Mesenchymal stem cell (in vitro differentiated cells and primary cell): ENCODE measurements around the gene SKA2.
A peak's percentile ranks its signal among the peaks of the same experiment; 100 is the strongest.

Experiments used
- DNase-seq: peaks from one replicate; pipeline ENCODE4 v3.0.0-alpha.2; 2013
- H2AFZ ChIP-seq: one replicate; pipeline ENCODE4 v1.6.1; 2013; ENCODE audit warnings: low read depth, mild to moderate bottlenecking, control low read depth, inconsistent platforms, low read length, moderate library complexity
- H2AK5ac ChIP-seq: 2 replicates; pipeline ENCODE4 v1.6.1; 2013; ENCODE audit warnings: low read length, moderate library complexity, mild to moderate bottlenecking, inconsistent platforms; ENCODE audit not compliant: severe bottlenecking
- H2BK120ac ChIP-seq: one replicate; pipeline ENCODE4 v1.6.1; 2013; ENCODE audit warnings: low read depth, mild to moderate bottlenecking, inconsistent platforms, low read length, moderate library complexity
- H2BK12ac ChIP-seq, 2 experiments: one replicate each; pipeline ENCODE4 v1.6.1; 2013; ENCODE audit warnings: inconsistent platforms in 2 of 2, low read length in 2 of 2, mild to moderate bottlenecking in 2 of 2, moderate library complexity in 2 of 2, control low read depth in 1 of 2
- H2BK15ac ChIP-seq: one replicate; pipeline ENCODE4 v1.6.1; 2013; ENCODE audit warnings: mild to moderate bottlenecking, low read depth, inconsistent platforms; ENCODE audit not compliant: poor library complexity, severe bottlenecking
- H2BK5ac ChIP-seq: 2 replicates; pipeline ENCODE4 v1.6.1; 2013; ENCODE audit warnings: low read depth, mild to moderate bottlenecking, low read length, control low read depth, inconsistent platforms; ENCODE audit not compliant: poor library complexity, severe bottlenecking
- H3K14ac ChIP-seq, 2 experiments: one replicate each; pipeline ENCODE4 v1.6.1; 2013; ENCODE audit warnings: inconsistent platforms in 2 of 2, low read length in 2 of 2, control low read depth in 1 of 2, mild to moderate bottlenecking in 1 of 2, moderate library complexity in 1 of 2
- H3K18ac ChIP-seq, 2 experiments: one replicate each; pipeline ENCODE4 v1.6.1; 2013; ENCODE audit warnings: inconsistent platforms in 2 of 2, low read length in 2 of 2, control low read depth in 1 of 2, low read depth in 1 of 2, mild to moderate bottlenecking in 1 of 2
- H3K23ac ChIP-seq, 2 experiments: one replicate each; pipeline ENCODE4 v1.6.1; 2013; ENCODE audit warnings: inconsistent platforms in 2 of 2, low read length in 2 of 2, mild to moderate bottlenecking in 2 of 2, moderate library complexity in 2 of 2, control low read depth in 1 of 2
- H3K27ac ChIP-seq: 2 replicates; pipeline ENCODE4 v1.5.1; 2013; ENCODE audit warnings: mild to moderate bottlenecking, moderate library complexity, low read length, control low read depth, inconsistent platforms; ENCODE audit not compliant: poor library complexity, severe bottlenecking
- H3K27me3 ChIP-seq, 2 experiments: 2 replicates each; pipeline versions ENCODE4 v1.6.1 to v1.7.0; 2013; ENCODE audit warnings: low read length in 2 of 2, mild to moderate bottlenecking in 2 of 2, moderate library complexity in 2 of 2, control low read depth in 1 of 2, inconsistent platforms in 1 of 2; ENCODE audit not compliant: control insufficient read depth in 1 of 2, insufficient read depth in 1 of 2
- H3K36me3 ChIP-seq, 2 experiments: 2 replicates each; pipeline versions ENCODE4 v1.6.1 to v1.7.0; 2013; ENCODE audit warnings: low read length in 2 of 2, control low read depth in 1 of 2, inconsistent platforms in 1 of 2, low read depth in 1 of 2, mild to moderate bottlenecking in 1 of 2; ENCODE audit not compliant: insufficient read depth in 2 of 2, control insufficient read depth in 1 of 2
- H3K4ac ChIP-seq, 2 experiments: one replicate each; pipeline ENCODE4 v1.6.1; 2013; ENCODE audit warnings: inconsistent platforms in 2 of 2, low read length in 2 of 2, mild to moderate bottlenecking in 2 of 2, moderate library complexity in 2 of 2, control low read depth in 1 of 2, low read depth in 1 of 2
- H3K4me1 ChIP-seq: 2 replicates; pipeline ENCODE4 v1.6.1; 2013; ENCODE audit warnings: low read depth, low read length, control low read depth; ENCODE audit not compliant: control insufficient read depth, insufficient read depth
- H3K4me2 ChIP-seq: 2 replicates; pipeline ENCODE4 v1.6.1; 2013; ENCODE audit warnings: low read length, mild to moderate bottlenecking, inconsistent platforms; ENCODE audit not compliant: poor library complexity, severe bottlenecking
- H3K4me3 ChIP-seq, 2 experiments: 2 replicates each; pipeline versions ENCODE4 v1.5.1 to v1.7.0; 2013; ENCODE audit warnings: low read length in 2 of 2, mild to moderate bottlenecking in 2 of 2, control low read depth in 1 of 2, low read depth in 1 of 2; ENCODE audit not compliant: insufficient read depth in 1 of 2
- H3K79me1 ChIP-seq: replicated peaks from 2 replicates; pipeline ENCODE4 v1.6.1; 2013; ENCODE audit warnings: mild to moderate bottlenecking, control low read depth, low read length, inconsistent platforms; ENCODE audit not compliant: poor library complexity, severe bottlenecking
- H3K9ac ChIP-seq: 2 replicates; pipeline ENCODE4 v1.7.0; 2013; ENCODE audit warnings: mild to moderate bottlenecking, low read length, moderate library complexity
- H3K9me3 ChIP-seq: 2 replicates; pipeline ENCODE4 v1.7.0; 2013; ENCODE audit warnings: mild to moderate bottlenecking, low read length; ENCODE audit not compliant: control insufficient read depth
- H4K8ac ChIP-seq: one replicate; pipeline ENCODE4 v1.6.1; 2013; ENCODE audit warnings: inconsistent platforms, mild to moderate bottlenecking, low read length, moderate library complexity
- H4K91ac ChIP-seq: one replicate; pipeline ENCODE4 v1.6.1; 2013; ENCODE audit warnings: mild to moderate bottlenecking, low read length, inconsistent platforms
- WGBS: methylation state at CpG from one replicate; pipeline ENCODE4 v1.1.7; 2013; ENCODE audit warnings: mixed read lengths; 5-methylcytosine and 5-hydroxymethylcytosine counted together

The SKA2 gene

DNA sequence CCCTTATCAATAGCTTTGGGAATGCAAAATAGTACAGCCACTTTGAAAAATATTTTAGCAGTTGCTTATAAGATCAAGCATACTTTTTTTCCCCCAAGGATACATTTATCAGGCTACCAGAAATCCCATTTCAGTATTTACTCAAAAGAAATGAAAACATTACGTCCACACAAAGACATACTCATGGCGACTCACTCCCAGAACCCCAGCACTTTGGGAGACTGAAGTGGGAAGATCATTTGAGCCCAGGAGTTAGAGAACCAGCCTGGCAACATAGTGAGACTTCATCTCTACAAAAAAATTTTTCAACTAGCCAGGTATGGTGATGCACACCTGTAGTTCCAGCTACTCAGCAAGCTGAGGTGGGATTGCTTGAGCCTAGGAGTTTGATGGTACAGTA is 5.9 kb downstream of the SKA2 start:
- WGBS = 54% methylated on average over 2 of the region's 2 CpGs

DNA sequence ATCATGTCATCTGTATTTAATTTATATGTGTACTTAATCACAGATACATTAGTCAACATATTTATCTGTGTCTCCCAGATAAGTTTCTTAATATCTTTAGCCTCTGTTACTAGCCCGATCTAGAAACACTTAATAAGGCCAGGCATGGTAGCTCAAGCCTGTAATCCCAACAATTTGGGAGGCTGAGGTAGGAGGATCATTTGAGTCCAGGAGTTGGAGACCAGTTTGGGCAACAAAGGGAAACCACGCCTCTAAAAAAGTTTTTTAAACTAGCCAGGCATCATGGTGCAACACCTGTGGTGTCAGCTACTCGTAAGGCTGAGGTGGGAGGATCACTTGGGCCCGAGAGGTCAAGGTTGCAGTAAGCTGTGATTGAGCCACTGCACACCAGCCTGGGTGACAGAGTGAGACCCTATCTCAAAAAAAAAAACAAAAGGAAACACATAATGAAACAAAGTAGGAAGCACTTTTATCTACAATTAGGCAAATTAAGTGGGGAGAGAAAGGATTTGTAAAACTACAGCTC is 9.4 kb downstream of the SKA2 start:
- Histone ChIP-seq H3K9ac (no peak overlapping the region), H3K4ac (no peak overlapping the region), H2AK5ac (no peak overlapping the region), H3K36me3 (no peaks in the 10 kb centered on the region), H3K79me1 (peaks cover 5% of the 10 kb centered on the region), H2BK15ac (no peak overlapping the region), H3K4me1 (peaks cover 8% of the 10 kb centered on the region), H2BK12ac (no peak overlapping the region), H3K4me2 (no peak overlapping the region), H4K91ac (no peak overlapping the region), H3K4me3 (no peak overlapping the region), H2AFZ (no peak overlapping the region), H3K23ac (no peak overlapping the region), H4K8ac (no peak overlapping the region), H3K27ac (no peak overlapping the region), H3K27me3 (no peaks in the 10 kb centered on the region), H3K18ac (no peak overlapping the region), H2BK5ac (no peak overlapping the region), H2BK120ac (no peak overlapping the region), H3K9me3 (no peaks in the 10 kb centered on the region), H3K14ac (no peak overlapping the region)
- no peak for DNase-seq
- 100% methylated on average over 4 of the region's 4 CpGs for WGBS

More for the DNA sequence above, 5.9 kb downstream of the SKA2 start:
- Histone ChIP-seq H3K23ac (no peak overlapping the region), H3K18ac (no peak overlapping the region), H2AFZ (no peak overlapping the region), H3K79me1 (no peaks in the 10 kb centered on the region), H2BK15ac (no peak overlapping the region), H2BK5ac (no peak overlapping the region), H2AK5ac (peak overlapping the region; percentile 42), H3K4ac (no peak overlapping the region), H3K27ac (no peak overlapping the region), H4K8ac (peak overlapping the region; percentile 10), H3K14ac (no peak overlapping the region), H4K91ac (no peak overlapping the region), H2BK12ac (no peak overlapping the region), H3K4me1 (peaks cover 8% of the 10 kb centered on the region), H3K36me3 (no peaks in the 10 kb centered on the region), H3K27me3 (no peaks in the 10 kb centered on the region), H3K4me3 (peak overlapping the region in 1 of 2 experiments; percentile 23), H2BK120ac (no peak overlapping the region), H3K4me2 (no peak overlapping the region), H3K9me3 (no peaks in the 10 kb centered on the region), H3K9ac (peak overlapping the region; percentile 38)
- peak; percentile 53 for DNase-seq

DNA sequence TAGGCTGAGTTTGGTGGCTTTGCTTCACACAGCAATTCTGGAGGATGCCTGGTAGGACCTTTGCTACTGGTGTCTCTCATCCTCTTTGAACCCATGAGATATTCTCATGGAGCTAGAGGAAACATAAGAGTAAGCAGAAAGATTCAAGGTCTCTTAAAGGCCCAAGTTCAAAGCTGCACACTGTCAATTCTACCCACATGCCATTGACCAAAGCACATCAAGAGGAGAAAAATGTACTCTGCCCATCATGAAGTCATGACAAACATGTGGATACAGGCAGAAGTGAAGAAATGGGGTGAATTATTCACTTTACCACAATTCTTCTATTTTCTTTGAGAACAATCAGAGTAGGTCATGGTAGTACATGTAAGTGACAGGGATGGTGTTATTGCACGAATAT is 13.1 kb downstream of the SKA2 start:
- Histone ChIP-seq H3K23ac (no peak overlapping the region), H4K91ac (no peak overlapping the region), H3K4me1 (peaks cover 2% of the 10 kb centered on the region), H3K27ac (no peak overlapping the region), H4K8ac (no peak overlapping the region), H2AFZ (no peak overlapping the region), H3K9me3 (no peaks in the 10 kb centered on the region), H3K4me2 (no peak overlapping the region), H3K27me3 (no peaks in the 10 kb centered on the region), H3K18ac (no peak overlapping the region), H2BK15ac (no peak overlapping the region), H2BK5ac (no peak overlapping the region), H3K14ac (no peak overlapping the region), H3K4me3 (no peak overlapping the region), H3K4ac (no peak overlapping the region), H3K36me3 (no peaks in the 10 kb centered on the region), H3K9ac (no peak overlapping the region), H3K79me1 (peaks cover 6% of the 10 kb centered on the region), H2BK12ac (no peak overlapping the region), H2AK5ac (no peak overlapping the region), H2BK120ac (no peak overlapping the region)
- WGBS = 100% methylated on average over 1 of the region's 1 CpG
- no peak for DNase-seq

DNA sequence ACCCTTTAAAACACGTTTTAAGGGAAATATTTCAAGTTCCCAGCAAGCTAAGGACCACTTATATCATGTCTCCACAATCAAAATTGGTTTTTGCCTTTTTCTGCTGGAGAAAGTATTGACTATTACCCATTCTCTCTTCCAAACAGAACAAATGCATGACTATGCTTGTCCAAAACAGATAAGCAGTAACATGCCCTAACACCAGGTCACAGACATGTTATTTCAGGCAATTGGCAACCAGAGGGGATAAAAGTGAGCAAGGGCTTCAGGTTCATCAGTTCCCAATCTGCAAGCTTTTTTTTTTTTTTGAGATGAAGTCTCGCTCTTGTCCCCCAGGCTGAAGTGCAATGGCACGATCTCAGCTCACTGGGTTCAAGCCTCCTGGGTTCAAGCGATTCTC is 15.0 kb downstream of the SKA2 start:
- Histone ChIP-seq H3K4ac (no peak overlapping the region), H3K9me3 (no peaks in the 10 kb centered on the region), H4K91ac (no peak overlapping the region), H3K18ac (no peak overlapping the region), H3K79me1 (peaks cover 6% of the 10 kb centered on the region), H2AK5ac (no peak overlapping the region), H4K8ac (no peak overlapping the region), H3K9ac (no peak overlapping the region), H3K27ac (no peak overlapping the region), H3K23ac (no peak overlapping the region), H3K14ac (no peak overlapping the region), H2BK5ac (no peak overlapping the region), H2BK12ac (no peak overlapping the region), H3K4me2 (no peak overlapping the region), H3K36me3 (no peaks in the 10 kb centered on the region), H3K27me3 (no peaks in the 10 kb centered on the region), H3K4me1 (no peaks in the 10 kb centered on the region), H2AFZ (no peak overlapping the region), H2BK15ac (no peak overlapping the region), H3K4me3 (no peak overlapping the region), H2BK120ac (no peak overlapping the region)
- over 99% methylated on average over 4 of the region's 4 CpGs for WGBS
- DNase-seq = no peak
